Measurements from ENCODE around the gene S100A14.
A peak's percentile ranks its signal among the peaks of the same experiment; 100 is the strongest.

S100A14 gene

DNA sequence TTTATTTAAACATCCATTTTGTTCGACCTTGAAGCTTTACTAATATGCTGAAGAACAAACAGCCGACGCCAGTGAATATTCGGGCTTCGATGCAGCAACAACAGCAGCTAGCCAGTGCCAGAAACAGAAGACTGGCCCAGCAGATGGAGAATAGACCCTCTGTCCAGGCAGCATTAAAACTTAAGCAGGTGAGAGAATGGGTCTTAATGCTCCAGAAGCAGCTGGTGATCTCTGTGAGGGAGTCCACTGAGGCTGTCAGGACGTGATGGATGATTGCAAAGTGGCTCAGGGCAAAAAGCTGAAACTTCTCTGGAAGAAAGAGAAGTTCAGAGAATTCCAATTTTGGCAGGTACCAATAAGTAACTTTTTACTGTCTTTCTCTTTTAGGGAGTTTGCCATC, 22.1 kb upstream of the S100A14 start:
- DNase-seq, result no peak

DNA sequence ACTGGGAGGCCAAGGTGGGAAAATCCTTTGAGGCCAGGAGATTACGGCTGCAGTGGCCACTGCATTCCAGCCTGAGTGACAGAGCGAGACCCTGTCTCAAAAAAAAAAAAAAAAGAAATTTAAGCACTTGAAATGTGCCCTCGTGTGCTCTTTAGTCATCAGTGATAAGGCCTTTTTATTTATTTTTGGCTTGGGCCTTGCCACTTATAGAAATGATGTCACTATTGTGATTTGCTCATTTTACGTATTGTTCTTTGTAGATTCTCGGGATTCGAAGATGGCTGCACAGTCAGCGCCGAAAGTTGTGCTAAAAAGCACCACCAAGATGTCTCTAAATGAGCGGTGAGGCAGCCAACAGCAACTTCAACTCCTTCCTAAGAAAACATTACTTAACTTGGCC, 20.2 kb upstream of the S100A14 start:
- DNase-seq, result no peak

DNA sequence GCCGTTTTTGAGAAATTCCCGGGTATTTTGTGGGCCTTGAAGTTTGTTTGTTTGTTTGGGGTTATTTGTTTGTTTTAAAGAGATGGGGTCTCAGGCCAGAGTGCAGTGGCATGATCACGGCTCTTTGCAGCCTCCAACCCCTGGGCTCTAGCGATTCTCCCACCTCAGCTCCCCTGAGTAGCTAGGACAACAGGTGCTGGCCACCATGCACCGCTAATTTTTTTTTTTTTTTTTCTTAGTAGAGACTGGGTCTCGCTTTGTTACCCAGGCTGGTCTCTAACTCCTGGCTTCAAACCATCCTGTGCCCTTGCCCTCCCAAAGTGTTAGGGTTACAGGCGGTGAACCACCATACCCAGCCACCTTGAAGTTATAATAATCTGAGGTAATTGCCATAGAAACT, 19.7 kb upstream of the S100A14 start:
- no peak for DNase-seq

DNA sequence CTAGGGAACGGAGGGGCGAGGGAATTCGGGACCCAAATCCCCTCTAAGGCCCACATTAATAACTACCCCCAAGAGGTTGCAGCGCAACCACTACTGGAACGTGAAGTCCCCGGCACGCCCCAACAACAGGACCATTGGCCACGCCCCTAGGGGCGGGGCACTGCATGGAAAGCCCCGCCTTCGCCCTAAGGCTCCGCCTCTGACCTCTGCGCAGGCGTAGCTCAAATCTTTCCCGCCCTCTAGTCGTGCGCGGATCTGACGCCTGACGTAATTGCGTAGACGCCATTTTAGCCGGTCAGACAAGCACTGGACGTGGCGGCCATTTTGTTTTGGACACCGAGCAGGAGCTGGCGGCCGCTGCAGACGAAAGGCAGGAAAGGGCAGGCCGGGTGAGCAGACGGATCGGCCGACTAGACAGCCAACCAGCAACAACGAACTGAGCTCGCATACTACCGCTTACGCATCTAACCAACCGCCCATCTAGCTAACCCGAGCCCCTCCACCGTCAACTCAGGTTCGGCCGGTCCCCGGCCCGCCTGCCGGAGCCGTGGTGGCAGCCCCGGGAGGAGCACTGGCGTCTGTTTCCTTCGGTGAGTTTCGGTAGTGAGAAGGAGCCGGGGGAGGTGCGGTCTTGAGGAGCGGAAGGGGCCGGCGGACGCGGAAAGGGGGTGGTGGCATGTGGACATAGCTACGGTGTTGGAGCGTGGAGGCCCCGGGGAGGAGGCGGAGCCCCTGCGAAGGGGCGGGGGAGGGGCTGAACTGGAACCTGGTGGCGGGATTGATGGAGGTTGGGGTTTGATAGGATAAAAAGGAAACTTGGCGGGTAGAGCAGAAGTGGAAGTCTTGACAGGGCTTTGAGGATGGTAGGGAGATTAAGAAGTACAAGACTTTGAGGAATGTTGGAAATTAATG, 17.9 kb upstream of the S100A14 start, which contains the start of gene CHTOP:
Gene CHTOP, plus strand, starts transcription at position 313 of the 912 bp plus-strand sequence. CDS start 2,523 bp downstream, outside the sequence.
- DNase-seq, result peak; percentile 97

DNA sequence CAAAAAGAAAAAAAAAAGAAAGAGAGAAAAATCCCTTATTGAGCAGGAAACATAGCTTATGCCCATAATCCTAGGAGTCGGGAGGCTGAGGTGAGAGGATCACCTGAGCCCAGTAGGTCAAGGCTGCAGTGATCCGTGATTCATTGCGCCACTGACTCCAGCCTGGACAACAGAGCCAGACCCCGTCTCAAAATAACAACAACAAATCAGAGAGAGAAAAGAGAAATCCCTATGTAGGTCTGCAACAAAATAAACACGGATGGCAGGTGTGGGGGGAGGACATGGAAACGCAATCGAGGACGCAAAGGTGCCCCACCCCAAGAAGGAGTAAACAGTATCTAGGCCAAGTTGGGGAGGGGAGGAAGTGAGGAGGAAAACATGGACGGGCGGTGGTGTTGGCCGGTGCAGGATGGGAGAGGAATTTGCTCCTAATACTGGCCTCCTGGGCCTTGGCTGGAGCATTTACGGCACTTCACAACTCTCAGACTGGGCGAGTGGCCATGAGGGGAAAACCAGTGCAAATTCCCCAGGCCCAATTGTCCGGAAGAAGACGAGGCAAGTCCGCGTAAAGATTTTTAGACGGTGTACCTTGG, 17.1 kb upstream of the S100A14 start:
- DNase-seq, result no peak

DNA sequence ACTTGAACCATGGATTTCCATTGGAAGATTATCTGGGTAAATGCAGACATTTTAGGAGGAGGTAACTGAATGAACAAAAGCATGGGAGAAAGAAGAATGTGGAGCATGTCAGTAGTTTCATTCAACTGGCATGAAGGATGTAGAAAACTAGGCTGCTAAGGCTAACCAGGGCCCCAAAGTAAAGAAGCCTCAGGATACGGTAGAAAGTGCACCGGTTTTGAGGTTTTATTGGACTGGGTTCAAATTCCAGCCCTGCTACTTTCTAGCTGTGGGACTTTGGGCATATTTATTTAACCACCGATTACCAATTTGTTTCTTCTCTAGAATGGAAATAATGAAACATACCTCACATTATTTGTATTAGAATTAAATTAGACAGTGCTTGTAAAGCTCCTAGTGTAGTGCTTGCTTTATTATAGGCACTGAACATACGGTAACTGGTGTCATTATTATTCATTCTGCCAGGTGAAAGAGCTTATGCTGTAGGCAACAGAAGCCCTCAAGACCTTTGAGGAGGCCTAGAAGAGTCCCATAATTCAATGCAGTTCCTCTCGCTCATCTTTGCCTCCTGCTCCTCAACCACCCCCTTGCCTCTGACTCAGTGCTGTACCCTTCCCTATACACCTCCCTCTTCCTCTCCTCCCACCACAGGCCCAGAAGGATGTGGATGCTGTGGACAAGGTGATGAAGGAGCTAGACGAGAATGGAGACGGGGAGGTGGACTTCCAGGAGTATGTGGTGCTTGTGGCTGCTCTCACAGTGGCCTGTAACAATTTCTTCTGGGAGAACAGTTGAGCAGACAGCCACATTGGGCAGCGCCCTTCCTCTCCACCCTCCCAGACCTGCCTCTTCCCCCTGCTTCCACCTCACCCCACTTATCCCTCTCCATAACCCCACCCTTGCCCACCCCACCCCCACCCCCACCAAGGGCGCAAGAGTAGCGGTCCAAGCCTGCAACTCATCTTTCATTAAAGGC, 15.2 kb upstream of the S100A14 start:
- DNase-seq, result no peak

DNA sequence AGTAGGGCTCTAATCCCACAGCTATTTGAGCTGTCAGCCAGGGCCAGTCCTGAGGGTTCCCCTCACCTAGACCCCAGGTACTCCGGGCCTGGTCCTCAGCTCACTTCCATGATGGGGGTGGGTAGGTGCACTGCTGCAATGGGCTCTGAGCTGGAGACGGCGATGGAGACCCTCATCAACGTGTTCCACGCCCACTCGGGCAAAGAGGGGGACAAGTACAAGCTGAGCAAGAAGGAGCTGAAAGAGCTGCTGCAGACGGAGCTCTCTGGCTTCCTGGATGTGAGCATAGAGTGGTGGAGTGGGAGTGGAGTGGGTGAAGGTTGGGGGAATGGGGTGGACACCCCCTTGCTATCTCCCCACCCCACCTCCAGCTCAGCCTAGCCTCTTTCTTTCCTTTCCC, 14.3 kb upstream of the S100A14 start:
- DNase-seq, result no peak

DNA sequence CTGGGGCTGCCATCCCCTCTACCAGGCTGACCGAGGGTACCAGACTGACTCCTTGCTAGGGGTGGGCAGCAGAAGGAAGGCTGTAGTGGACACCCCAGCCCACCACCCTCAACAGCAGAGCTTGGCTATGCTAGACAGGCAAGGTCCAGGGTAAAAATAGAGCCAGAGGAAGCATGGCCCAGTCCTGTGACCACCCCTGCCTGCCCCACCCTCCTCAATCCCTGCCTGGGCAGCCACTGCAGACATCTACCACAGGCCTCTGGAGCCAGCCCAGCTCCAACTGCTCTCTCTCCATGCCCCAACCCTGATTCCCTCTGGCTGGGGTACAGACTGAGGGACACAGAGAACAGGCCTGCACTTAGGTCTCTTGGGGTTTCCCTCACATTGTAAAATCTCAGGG, 13.8 kb upstream of the S100A14 start:
- no peak for DNase-seq

DNA sequence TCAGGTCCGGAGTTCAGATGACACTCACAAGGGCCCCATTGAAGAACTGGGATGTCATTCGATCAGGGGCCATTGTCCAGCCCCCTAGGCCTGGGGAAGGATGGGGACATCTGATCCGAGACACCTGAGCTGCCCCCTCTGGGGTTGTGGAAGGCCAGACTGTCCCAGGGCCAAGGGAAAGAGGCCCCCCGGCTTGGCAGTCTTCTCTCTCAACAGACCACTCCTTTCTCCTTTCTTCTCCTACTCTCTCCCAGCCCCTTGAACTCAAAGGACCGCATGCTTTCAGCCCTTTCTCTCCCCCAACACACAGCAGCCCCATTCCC, 13.2 kb upstream of the S100A14 start:
- no peak for DNase-seq

DNA sequence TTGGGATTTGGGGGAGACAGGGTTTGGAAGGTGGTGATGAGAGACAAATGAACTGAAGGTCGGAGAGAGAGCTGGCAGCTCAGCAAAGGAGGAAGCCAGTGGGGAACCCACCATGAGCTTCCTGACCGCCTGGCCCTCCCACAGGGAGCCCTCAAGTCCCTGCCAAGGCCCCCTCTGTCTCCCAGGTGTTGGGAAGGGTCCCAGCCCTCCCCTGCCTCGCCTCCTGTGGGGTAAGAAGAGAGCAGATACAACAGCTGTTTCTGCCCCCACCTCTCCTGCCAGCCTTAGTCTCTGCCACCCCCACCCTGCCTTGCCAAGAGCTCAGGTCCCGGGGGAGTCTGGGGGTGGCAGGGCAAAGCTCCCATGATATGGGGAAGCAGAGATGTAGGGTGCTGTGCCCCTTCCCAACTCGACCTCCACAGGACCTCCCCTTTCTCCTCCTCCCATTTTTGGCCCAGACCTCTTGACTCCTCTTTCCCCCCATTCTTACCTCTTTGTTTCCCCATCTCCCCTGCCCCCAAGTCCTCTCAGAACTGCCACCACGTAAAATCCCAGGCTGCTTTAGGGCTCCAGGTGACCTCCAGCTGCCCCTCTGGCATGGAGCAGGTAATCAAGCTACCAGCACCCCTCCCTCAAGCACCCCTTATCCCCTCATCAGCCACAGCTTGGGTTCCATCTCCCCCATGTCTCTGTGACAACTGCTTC, 12.7 kb upstream of the S100A14 start:
- no peak for DNase-seq

DNA sequence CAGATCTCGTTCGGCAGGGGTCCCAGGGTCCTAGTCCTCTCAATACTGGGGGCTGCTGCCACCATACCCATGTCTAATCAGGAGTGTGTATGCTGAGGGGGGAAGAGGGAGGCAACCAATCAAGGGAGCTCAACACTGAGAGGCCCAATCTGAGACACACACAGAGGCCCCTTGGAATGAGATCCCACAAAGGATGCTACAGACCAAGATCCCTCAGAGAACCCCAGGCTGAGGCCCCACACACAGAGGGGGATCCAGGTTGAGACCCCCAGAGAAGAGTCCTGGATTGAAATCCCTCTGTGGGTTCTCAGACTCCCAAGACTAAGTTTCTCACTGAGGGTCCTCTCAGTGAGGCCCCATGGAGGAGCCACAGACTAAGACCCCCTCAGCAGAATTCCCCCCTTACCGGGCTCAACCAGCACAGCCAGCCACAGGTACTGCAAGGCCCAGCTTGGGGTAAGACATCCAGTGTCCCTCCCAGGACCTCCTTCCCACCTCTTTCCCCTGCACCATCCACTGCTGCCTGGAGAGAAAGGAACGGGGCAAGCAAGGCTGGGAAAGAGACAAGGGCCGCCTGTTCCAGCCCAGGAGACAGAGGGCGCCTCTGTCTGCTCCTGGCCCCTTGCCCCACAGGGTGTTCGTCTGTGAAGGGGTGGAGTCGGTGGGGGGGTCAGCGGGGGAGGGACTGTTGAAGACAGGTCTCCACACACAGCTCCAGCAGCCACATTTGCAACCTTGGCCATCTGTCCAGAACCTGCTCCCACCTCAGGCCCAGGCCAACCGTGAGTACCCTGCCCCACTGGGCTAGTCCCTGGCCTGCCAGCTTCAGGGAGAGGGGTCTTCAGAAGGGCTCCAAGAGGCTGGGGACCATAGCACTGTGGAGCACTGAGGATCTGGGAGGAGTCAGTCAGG, 11.8 kb upstream of the S100A14 start, which contains the start of gene S100A1:
Gene S100A1, plus strand, starts transcription at position 720 of the 912 bp plus-strand sequence. CDS start 2,088 bp downstream, outside the sequence.
- no peak for DNase-seq

DNA sequence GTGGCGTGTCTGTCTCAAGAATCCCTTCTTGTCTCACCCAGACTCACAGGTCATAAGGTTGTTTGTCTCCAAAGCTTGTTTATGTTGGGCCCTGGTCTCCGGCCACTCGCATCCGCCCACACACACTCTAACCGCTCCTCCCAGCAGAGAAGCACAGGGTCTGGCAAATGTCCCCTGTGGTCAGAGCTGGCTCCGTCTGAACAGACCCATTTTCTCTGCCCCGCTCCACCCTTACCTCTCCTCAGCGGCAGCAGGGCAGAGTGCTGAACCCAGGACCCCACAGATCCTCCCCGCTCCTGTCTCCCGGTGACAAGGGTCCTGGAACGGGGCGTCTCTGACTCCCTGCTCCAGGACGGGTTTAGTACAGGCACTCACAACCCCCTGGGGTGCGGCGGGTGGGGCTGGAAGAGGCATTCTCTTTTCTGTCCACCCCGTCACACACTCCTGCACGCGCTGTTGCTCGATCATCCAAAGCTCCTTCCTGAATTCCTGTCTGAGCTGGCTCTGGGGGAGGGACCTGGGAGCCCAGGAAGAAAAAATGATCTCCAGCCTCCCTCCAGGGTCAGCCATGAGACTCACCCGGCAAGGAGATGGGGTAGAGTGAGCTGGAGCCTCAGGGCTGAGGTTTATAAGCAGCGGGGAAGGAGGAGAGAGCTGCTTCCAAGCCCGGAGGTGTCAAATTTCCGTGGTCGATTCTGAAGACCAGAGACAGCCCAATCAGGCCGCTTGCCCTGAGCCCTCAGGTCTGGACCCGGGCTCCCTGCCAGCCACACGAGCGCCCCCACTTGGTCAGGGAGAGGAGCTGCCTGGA, 11.0 kb upstream of the S100A14 start, which contains the start of gene S100A13:
Gene S100A13, minus strand, starts transcription at position 602 of the 811 bp plus-strand sequence. CDS start 1,033 bp downstream, outside the sequence.
- peak in 1 of 2 donors; percentile 16 for DNase-seq

DNA sequence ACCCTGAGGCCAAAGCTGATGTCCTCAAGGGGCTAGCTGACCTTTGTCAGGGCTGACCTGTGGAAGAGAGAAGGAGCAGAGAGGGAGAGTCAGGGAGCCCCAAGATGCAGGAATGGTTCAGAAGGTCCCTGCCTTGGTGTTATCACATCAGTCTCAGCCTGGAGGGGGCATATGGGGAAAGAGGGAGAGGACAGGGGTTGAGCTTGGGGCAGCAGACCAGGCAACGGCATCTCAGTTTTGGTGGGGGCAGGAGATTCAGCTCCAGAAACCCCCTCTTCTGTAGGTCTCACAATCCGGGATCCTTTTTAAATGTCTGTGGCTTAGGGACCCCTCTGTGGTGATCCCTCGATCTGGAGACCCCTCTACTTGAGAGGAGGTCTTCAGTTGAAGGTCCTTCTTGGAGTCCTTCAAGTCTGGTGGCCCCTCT, 10.4 kb upstream of the S100A14 start:
- no peak for DNase-seq

DNA sequence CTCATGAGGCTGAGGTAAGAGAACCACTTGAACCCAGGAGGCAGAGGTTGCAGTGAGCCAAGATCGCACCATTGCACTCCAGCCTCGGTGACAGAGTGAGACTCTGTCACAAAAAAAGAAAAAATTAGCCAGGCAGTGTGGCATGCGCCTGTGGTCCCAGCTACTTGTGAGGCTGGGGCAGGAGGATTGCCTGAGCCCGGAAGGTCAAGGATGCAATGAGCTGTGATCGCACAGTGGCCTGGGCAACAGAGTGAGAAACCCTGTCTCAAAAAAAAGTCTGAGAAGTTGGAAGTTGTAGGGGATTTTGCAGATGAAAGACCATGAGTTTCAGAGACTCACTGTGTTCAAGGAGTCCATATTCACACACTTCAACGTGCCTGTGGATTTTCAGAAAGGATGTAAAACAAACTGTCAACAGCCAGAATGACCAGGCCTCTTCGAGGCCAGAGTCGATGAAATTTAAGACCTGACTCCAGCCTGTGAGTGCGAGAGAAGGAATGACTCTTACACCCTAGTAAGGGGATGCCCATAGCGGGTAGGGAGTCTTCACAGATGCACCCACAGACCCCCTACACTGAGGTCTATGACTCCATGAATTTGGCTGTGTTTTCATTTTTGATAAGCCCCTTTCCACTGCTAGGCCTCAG, 9.0 kb upstream of the S100A14 start:
- no peak for DNase-seq

DNA sequence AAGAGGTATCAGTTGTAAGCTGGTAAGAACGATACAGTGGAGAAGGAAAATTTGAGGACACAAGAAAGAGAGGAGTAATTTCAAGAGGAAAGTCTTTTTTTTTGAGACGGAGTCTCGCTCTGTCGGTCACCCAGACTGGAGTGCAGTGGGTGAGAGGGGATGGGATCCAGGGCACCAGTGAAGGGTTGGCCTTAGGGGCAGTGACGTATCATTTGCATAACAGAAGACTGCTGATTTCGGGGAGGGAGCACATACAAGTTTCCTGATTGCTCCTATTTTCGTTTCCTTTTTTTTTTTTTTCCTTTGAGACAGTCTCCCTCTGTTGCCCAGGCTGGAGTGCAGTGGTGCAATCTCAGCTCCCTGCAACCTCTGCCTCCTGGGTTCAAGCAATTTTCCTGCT, 7.0 kb upstream of the S100A14 start:
- no peak for DNase-seq

DNA sequence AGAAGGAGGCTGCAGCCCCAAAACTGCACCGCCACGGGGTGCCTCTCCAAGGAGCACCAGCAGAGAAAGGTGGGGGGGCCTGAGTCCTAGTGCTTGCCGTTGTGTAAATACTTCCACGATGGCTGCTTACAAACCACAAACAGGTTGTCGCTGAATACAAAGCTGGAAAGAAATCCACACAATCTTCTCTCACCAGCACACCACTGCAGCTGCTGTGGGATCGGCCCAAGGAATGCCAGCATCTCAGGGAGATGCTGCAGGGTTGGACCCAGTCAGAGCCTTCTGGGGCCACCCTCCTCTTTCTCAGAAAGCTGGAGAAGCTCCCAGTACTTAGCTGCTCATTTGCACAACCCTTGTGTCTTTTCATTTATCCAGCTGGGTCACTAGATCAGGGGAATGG, 3.0 kb upstream of the S100A14 start:
- no peak for DNase-seq

DNA sequence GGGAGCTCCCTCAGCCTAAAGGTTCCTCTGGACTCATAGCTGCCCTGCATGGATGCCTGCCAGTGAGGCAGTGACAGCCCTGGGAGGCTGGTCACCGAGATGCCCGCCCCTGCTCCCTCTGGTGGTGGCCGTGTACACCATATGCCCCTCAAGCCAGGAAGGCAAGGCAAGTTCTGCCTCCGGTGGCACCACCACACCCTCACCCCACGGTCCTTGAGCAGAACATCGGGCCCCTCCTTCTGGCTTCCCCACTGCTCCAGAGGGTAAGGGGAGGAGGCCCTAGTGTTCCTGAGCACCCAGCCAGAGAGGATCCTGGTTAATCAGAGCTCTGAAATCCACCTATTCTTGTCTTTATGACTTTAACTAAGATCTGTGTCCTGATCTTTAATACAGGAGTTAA, 1.5 kb upstream of the S100A14 start:
- DNase-seq, result peak; percentile 62 to 69

DNA sequence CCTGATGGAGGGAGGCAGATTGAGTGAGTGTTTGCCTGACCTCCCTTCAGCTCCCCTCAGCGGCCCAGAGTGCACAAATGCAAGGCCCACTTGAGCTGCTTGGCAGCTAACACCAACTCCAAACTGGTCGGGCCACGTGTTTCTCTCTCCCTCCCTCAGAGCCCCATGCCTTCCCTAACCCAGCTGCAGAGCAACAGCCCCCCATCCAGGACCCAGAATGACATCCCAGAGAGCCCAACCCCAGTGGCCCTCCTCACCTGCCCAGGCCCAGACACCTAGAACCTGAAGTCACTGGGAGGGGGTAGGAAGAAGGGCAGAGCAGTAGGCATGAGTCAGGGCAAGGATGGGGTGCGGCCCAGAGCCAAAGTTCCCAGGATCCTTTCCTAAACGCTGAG, 789 bp upstream of the S100A14 start:
- no peak for DNase-seq

DNA sequence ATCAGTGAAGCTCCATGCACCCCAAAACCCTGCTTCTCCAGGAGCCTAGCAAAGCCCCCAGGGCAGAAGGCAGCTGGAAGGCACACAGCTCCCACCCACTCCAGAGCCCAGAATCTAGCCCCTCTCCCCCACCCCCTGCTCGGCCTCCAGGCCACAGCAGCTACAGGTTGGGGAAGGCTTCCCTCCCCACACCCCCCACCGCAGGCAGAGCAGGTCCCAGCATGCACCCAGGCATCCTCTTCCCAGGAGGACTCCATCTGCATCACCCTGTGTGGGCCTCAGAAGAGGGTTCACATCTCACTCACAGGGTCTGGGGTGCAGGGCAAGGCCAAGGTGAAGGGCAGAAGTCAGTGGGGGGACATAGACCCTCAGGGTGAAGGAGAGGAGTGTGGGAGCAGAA, 719 bp downstream of the S100A14 start:
- no peak for DNase-seq

DNA sequence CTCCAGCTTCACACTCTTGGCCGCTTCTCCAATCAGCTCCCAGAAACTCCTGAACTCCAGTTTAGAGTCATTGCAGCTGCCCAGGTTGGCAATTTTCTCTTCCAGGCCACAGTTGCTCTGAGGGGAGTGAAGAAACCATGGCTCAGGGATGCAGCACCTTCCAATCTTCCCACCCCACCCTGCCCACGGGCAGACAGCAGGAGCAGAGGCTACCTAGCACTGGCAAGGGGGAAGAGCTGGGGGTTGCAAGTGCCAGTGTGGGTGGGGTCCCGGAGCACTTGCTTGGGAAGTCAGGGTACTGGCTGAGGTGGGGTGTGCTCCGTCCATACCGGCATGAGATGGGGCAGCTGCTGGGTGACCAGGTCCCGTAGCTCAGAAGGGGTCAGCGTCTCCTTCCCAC, 1.2 kb downstream of the S100A14 start:
- DNase-seq, result no peak
